ENCODE results near the gene MARCKS. TPM values are rescaled to one million over a fixed set of nuclear protein-coding genes. Genes with fewer than 3 reads are reported as not detected.

Gene MARCKS
- total RNA-seq, 1 donor from 2014 or later, result 146 TPM

DNA sequence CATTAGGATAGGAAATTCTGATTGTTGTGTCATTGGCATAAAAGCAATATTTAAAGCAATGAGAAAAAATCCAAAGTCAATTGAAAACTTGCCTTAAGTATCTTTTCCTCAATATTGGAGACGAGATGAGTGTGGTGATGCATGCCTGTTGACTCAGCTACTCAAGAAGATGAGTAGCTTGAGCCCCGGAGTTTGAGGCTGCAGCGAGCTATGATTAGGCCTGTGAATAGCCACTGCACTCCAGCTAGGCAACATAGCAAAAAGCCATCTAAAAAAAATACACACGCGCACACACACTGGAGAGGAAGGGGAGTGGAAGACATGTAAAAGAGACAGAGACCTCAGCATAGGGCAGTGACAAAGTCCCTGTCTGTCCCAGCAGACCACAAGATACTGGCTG is 9.7 kb upstream of the MARCKS start:
- no peak overlapping the region for H3K27ac ChIP-seq (ENCODE audit: low read depth, low read length)
- no peaks in the 10 kb centered on the region for H3K9me3 ChIP-seq (ENCODE audit: control insufficient read depth in 3 of 3, low read length in 3 of 3)
- no peaks in the 10 kb centered on the region for H3K27me3 ChIP-seq (ENCODE audit: control insufficient read depth in 3 of 3, insufficient read depth in 3 of 3, low read length in 3 of 3)
- H3K9ac ChIP-seq (ENCODE audit: low read depth in 1 of 3, low read length in 3 of 3), result no peak overlapping the region
- no peaks in the 10 kb centered on the region for H3K36me3 ChIP-seq (ENCODE audit: control insufficient read depth in 3 of 3, insufficient read depth in 3 of 3, low read length in 3 of 3)
- no peaks in the 10 kb centered on the region for H3K4me1 ChIP-seq (ENCODE audit: control insufficient read depth in 3 of 3, insufficient read depth in 3 of 3, low read length in 3 of 3)
- H3K4me3 ChIP-seq (ENCODE audit: low read length in 3 of 3), result no peak overlapping the region

- H3K27ac ChIP-seq (ENCODE audit: low read depth, low read length), result no peak overlapping the region
- no peaks in the 10 kb centered on the region for H3K27me3 ChIP-seq (ENCODE audit: control insufficient read depth in 3 of 3, insufficient read depth in 3 of 3, low read length in 3 of 3)
These were observed 8.9 kb upstream of the MARCKS start for GRCh38 chr6:113848280-113848679.

DNA sequence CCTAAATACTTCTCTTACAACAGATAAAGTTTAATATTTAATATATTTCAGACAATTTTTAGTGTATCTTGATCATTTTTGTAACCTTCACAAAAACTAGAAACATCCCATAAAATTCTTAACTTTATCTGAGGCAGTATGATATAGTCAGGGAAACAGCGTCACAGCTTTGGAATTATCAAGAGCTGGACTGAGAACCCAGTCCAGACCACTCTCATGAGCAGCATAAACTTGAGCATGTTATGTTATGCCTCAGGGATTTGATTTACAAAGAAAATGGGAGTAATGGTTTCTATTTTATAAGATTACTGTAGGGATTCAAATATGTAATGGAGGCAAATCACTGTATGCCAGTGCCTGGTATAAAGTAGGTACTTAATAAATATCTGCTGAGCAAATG is 8.3 kb upstream of the MARCKS start:
- Histone ChIP-seq H3K36me3 (ENCODE audit: control insufficient read depth in 3 of 3, insufficient read depth in 3 of 3, low read length in 3 of 3) (no peaks in the 10 kb centered on the region), H3K9me3 (ENCODE audit: control insufficient read depth in 3 of 3, low read length in 3 of 3) (no peaks in the 10 kb centered on the region), H3K4me3 (ENCODE audit: low read length in 3 of 3) (no peak overlapping the region), H3K27me3 (ENCODE audit: control insufficient read depth in 3 of 3, insufficient read depth in 3 of 3, low read length in 3 of 3) (no peaks in the 10 kb centered on the region), H3K9ac (ENCODE audit: low read depth in 1 of 3, low read length in 3 of 3) (no peak overlapping the region), H3K27ac (ENCODE audit: low read depth, low read length) (no peak overlapping the region), H3K4me1 (ENCODE audit: control insufficient read depth in 3 of 3, insufficient read depth in 3 of 3, low read length in 3 of 3) (peaks cover 0 to under 1% (median 0%) of the 10 kb centered on the region in 3 donors)

More at GRCh38 chr6:113848280-113848679, 8.9 kb upstream of the MARCKS start:
- Histone ChIP-seq H3K9me3 (ENCODE audit: control insufficient read depth in 3 of 3, low read length in 3 of 3) (no peaks in the 10 kb centered on the region), H3K4me1 (ENCODE audit: control insufficient read depth in 3 of 3, insufficient read depth in 3 of 3, low read length in 3 of 3) (no peaks in the 10 kb centered on the region), H3K36me3 (ENCODE audit: control insufficient read depth in 3 of 3, insufficient read depth in 3 of 3, low read length in 3 of 3) (no peaks in the 10 kb centered on the region), H3K9ac (ENCODE audit: low read depth in 1 of 3, low read length in 3 of 3) (no peak overlapping the region), H3K4me3 (ENCODE audit: low read length in 3 of 3) (no peak overlapping the region)

DNA sequence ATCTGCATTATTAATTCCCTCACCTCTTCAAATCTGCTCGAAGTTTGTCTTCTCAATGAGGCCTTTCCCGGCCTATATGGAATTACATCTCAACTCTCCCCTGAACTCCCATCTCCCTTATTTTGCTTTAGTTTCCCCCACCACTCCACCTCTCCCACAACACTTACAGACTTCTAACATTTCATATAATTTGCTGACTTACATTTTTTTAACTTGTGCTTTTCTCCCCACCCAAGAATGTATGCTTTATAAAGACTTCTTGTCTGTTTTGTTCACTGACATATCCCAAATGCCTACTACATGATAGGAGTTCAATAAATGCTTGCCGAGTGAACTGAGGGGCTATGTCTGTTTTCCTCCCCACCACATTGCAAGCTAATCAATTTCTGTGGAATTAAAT is 3.9 kb upstream of the MARCKS start:
- Histone ChIP-seq H3K36me3 (ENCODE audit: control insufficient read depth in 3 of 3, insufficient read depth in 3 of 3, low read length in 3 of 3) (no peaks in the 10 kb centered on the region), H3K9ac (ENCODE audit: low read depth in 1 of 3, low read length in 3 of 3) (no peak overlapping the region), H3K27ac (ENCODE audit: low read depth, low read length) (no peak overlapping the region), H3K9me3 (ENCODE audit: control insufficient read depth in 3 of 3, low read length in 3 of 3) (no peaks in the 10 kb centered on the region), H3K4me1 (ENCODE audit: control insufficient read depth in 3 of 3, insufficient read depth in 3 of 3, low read length in 3 of 3) (peaks cover 6 to 16% (median 7%) of the 10 kb centered on the region in 3 donors), H3K27me3 (ENCODE audit: control insufficient read depth in 3 of 3, insufficient read depth in 3 of 3, low read length in 3 of 3) (no peaks in the 10 kb centered on the region), H3K4me3 (ENCODE audit: low read length in 3 of 3) (no peak overlapping the region)

DNA sequence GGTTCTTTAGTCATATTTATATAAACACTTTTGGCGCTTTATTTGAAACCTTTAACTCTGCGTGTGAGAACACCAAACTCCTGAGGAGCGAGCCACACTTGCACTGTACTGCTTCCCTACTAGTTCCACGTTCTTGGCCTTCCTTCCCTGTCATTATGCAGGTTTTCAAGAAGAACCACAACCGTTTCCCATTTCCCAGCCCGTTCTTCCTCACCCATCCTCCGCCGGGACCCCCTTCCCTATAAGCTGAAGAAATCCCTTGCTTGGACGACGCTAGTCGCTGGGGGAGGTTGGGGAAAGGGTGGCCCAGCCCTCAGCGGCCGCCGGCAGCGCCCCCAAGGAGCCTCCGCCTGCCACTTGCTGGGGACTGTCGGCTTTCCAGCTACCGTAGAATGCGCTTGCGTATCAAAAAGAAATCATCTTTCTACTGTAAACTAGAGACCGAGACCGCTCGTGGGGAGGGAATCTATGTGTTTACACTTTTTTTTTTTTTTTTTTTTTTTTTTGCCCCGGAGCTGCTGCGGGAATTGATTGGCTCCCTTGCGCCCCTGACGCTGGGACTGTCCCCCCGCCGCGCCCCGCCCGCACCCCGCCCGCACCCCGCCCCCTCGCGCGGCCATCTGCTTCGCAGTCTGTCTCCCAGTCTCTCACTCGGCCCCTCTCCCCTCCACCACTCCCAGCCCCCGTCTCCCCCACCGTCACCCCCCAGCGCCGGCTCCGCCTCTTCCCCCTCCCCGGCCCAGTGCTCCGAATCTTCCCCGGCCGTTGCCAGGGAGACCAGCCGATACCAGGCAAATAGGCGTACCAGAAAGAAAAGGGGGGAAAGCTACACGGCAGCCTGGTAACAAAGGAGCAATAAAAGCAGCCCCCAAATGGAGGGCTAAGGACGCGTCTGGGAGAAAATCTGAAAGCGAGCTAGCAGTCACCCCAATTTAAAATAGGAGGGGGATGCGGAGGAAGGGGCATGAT is 2.3 kb upstream of the MARCKS start:
- H3K4me1 ChIP-seq (ENCODE audit: control insufficient read depth in 3 of 3, insufficient read depth in 3 of 3, low read length in 3 of 3), result peaks cover 6 to 22% (median 12%) of the 10 kb centered on the region in 3 donors

GRCh38 chr6:113855500-113856374 is 1.4 kb upstream of the MARCKS start:
- Histone ChIP-seq H3K4me3 (ENCODE audit: low read length in 3 of 3) (peak overlapping the region; percentile 80 to 87 (median 82)), H3K36me3 (ENCODE audit: control insufficient read depth in 3 of 3, insufficient read depth in 3 of 3, low read length in 3 of 3) (no peaks in the 10 kb centered on the region), H3K27me3 (ENCODE audit: control insufficient read depth in 3 of 3, insufficient read depth in 3 of 3, low read length in 3 of 3) (no peaks in the 10 kb centered on the region), H3K27ac (ENCODE audit: low read depth, low read length) (peak overlapping the region; percentile 96), H3K9ac (ENCODE audit: low read depth in 1 of 3, low read length in 3 of 3) (peak overlapping the region; percentile 73 to 95 (median 78)), H3K9me3 (ENCODE audit: control insufficient read depth in 3 of 3, low read length in 3 of 3) (no peaks in the 10 kb centered on the region), H3K4me1 (ENCODE audit: control insufficient read depth in 3 of 3, insufficient read depth in 3 of 3, low read length in 3 of 3) (peaks cover 6 to 22% (median 12%) of the 10 kb centered on the region in 3 donors)

More for the DNA sequence above, 2.3 kb upstream of the MARCKS start:
- Histone ChIP-seq H3K27me3 (ENCODE audit: control insufficient read depth in 3 of 3, insufficient read depth in 3 of 3, low read length in 3 of 3) (no peaks in the 10 kb centered on the region), H3K4me3 (ENCODE audit: low read length in 3 of 3) (peak overlapping the region; percentile 80 to 87 (median 82)), H3K27ac (ENCODE audit: low read depth, low read length) (peak overlapping the region; percentile 96), H3K9ac (ENCODE audit: low read depth in 1 of 3, low read length in 3 of 3) (peak overlapping the region; percentile 77 to 95 (median 79)), H3K9me3 (ENCODE audit: control insufficient read depth in 3 of 3, low read length in 3 of 3) (no peaks in the 10 kb centered on the region), H3K36me3 (ENCODE audit: control insufficient read depth in 3 of 3, insufficient read depth in 3 of 3, low read length in 3 of 3) (no peaks in the 10 kb centered on the region)

GRCh38 chr6:113856375-113856624 is 845 bp upstream of the MARCKS start:
- no peaks in the 10 kb centered on the region for H3K36me3 ChIP-seq (ENCODE audit: control insufficient read depth in 3 of 3, insufficient read depth in 3 of 3, low read length in 3 of 3)
- H3K9me3 ChIP-seq (ENCODE audit: control insufficient read depth in 3 of 3, low read length in 3 of 3), result no peaks in the 10 kb centered on the region
- no peaks in the 10 kb centered on the region for H3K27me3 ChIP-seq (ENCODE audit: control insufficient read depth in 3 of 3, insufficient read depth in 3 of 3, low read length in 3 of 3)
- peak overlapping the region; percentile 80 to 87 (median 82) for H3K4me3 ChIP-seq (ENCODE audit: low read length in 3 of 3)
- H3K4me1 ChIP-seq (ENCODE audit: control insufficient read depth in 3 of 3, insufficient read depth in 3 of 3, low read length in 3 of 3), result peaks cover 6 to 22% (median 12%) of the 10 kb centered on the region in 3 donors
- peak overlapping the region; percentile 96 for H3K27ac ChIP-seq (ENCODE audit: low read depth, low read length)
- H3K9ac ChIP-seq (ENCODE audit: low read depth in 1 of 3, low read length in 3 of 3), result peak overlapping the region; percentile 73 to 95 (median 78)

DNA sequence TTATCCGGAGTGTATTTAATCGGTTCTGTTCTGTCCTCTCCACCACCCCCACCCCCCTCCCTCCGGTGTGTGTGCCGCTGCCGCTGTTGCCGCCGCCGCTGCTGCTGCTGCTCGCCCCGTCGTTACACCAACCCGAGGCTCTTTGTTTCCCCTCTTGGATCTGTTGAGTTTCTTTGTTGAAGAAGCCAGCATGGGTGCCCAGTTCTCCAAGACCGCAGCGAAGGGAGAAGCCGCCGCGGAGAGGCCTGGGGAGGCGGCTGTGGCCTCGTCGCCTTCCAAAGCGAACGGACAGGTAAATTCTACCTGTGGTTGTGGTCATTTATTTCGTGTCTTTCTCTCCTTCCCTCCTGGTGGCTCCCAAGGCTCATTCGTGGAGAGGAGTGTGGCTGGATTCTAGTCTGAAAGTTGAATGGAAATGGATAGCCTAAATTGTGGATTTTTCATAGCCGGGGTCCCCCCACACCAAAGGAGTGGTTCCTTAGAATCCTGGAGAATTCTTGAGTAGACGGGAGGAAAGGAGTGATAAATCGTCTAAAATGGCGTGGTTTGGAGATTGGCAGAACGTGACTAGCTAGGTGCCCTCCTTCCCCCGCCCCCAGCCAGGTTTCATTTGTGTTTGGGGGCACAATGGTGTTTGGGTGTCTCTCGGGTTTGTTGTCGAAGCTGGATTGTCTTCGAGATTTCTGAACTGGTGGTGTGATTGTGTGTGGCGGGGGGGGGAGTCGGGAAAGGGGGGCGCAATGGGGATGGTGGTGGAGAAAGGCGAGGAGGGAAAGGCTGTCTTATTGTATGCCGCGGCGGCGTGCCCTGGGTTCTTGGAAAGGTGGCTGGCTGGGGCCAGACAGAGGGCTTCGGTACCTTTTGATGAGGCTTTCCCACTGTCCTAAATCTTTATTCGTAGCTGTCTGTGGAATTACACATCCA is 673 bp downstream of the MARCKS start:
- no peaks in the 10 kb centered on the region for H3K36me3 ChIP-seq (ENCODE audit: control insufficient read depth in 3 of 3, insufficient read depth in 3 of 3, low read length in 3 of 3)
- H3K4me1 ChIP-seq (ENCODE audit: control insufficient read depth in 3 of 3, insufficient read depth in 3 of 3, low read length in 3 of 3), result peaks cover 6 to 22% (median 16%) of the 10 kb centered on the region in 3 donors
- H3K27me3 ChIP-seq (ENCODE audit: control insufficient read depth in 3 of 3, insufficient read depth in 3 of 3, low read length in 3 of 3), result no peaks in the 10 kb centered on the region

More for the DNA sequence above, 673 bp downstream of the MARCKS start:
- Histone ChIP-seq H3K27ac (ENCODE audit: low read depth, low read length) (peak overlapping the region; percentile 96), H3K4me3 (ENCODE audit: low read length in 3 of 3) (peak overlapping the region; percentile 80 to 87 (median 82)), H3K9me3 (ENCODE audit: control insufficient read depth in 3 of 3, low read length in 3 of 3) (no peaks in the 10 kb centered on the region), H3K9ac (ENCODE audit: low read depth in 1 of 3, low read length in 3 of 3) (peak overlapping the region; percentile 94 to 96 (median 95))

Data from skeletal muscle tissue (tissue), 4 donors.